ENCODE results near the gene TGFBR3.

The TGFBR3 gene

DNA sequence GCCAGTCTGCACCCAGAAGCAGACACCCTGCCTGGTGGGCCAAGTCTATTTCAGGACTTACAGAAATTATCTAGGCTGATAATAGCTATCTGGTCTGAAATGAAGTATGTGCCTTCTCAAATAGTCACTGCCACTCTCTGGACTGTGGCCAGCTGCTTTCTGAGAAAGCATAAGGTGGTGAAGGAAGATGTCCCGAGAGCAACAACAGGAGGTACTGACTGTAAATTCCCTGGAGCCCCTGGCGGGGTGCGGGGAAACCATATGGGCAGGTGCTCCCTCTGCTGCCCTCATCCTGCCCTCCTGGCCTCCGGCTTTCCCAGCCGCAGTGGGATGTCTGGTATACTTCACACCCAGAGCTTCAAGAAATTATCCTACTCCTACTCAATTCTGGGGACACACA is 86.8 kb downstream of the TGFBR3 start:
- DNase-seq (ENCODE audit: low read depth): no peak

- no peak for DNase-seq (ENCODE audit: low read depth)
Measured at GRCh38 chr1:91798740-91799139, 87.2 kb downstream of the TGFBR3 start.

GRCh38 chr1:91798241-91798648 is 87.7 kb downstream of the TGFBR3 start:
- no peak for DNase-seq (ENCODE audit: low read depth)

DNA sequence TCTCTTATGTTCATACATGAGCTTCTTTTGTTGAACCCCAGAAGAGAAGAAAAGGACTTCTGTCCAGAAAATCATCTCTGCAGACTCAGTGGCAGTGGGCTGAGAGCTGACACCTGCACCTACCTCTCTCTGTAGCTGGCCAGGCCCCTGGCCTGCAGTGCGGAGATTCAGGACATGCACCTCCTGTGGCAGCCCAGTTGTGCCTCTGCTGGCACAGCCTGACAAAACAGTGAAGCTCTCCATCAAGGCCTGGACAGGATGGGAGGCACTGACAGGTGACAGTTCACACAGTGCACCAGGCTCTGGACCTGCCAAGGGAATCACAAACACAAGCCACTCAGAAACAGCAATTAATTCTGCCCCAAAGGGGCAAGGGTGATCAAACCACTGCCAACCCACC is 88.8 kb downstream of the TGFBR3 start:
- no peak for DNase-seq (ENCODE audit: low read depth)

GRCh38 chr1:91796390-91796654 is 89.6 kb downstream of the TGFBR3 start:
- no peak for DNase-seq (ENCODE audit: low read depth)

- no peak for DNase-seq (ENCODE audit: low read depth)
Measured at GRCh38 chr1:91795591-91796389, 90.2 kb downstream of the TGFBR3 start.

DNA sequence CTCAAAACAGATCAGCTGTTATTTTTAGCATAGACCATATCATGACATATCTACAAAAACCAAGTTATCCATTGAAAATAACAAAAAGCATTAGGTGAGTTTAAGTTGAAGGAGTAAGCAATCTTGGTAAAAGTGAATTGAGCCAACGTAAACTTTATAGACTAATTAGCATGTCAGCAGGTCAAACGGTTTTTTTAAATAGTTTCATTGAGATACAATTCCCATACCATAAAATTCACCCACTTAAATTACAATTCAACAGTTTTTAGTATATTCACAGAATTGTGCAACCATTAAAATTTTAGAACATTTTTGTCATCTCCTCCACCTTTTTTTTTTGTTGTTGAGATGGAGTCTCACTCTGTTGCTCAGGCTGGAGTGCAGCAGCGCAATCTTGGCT is 92.1 kb downstream of the TGFBR3 start:
- DNase-seq (ENCODE audit: low read depth): no peak

DNA sequence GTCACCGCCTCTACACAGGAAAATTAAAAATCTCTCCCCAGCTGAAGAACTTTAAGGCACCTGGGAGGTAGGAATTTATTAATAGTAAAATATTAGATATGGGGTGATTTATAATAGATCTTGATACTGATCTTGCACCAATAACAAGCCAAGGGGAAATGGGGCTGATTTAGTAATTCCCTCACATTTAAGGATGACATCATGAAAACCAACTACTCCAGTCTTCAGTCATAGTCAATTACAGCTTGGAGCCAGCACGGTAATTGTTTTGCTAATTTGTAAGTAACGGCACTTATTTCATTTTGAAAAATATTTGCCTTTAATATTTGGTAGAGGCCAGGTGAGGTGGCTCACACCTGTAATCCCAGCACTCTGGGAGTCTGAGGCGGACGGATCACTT is 92.8 kb downstream of the TGFBR3 start:
- no peak for DNase-seq (ENCODE audit: low read depth)

DNA sequence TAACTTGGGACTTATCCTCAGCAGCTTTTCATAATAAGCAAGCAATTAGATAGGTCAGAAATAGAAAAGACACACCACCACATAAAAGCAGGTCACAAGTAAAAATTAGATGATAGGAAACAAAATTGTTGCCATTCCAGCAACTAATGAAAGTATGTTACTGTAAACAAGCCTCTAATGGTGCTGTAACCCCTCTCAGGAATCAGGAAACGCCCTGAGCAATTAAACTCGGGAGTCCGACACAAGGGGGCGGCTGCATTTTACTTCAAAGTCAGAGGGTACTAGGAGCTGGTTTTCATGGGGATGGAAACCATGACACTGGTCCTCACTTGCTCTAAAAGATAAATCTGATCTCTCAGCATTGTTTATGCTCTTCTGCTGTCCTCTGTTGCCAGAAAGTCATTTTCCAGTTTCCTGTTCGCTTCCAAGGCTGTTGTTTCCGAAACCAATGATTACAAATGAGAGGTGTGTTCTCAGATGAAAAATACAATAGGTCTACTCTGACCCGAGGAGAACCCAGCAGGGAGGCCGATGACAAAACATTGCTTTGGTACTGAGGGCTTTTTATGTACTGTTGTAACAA is 93.4 kb downstream of the TGFBR3 start:
- no peak for DNase-seq (ENCODE audit: low read depth)

DNA sequence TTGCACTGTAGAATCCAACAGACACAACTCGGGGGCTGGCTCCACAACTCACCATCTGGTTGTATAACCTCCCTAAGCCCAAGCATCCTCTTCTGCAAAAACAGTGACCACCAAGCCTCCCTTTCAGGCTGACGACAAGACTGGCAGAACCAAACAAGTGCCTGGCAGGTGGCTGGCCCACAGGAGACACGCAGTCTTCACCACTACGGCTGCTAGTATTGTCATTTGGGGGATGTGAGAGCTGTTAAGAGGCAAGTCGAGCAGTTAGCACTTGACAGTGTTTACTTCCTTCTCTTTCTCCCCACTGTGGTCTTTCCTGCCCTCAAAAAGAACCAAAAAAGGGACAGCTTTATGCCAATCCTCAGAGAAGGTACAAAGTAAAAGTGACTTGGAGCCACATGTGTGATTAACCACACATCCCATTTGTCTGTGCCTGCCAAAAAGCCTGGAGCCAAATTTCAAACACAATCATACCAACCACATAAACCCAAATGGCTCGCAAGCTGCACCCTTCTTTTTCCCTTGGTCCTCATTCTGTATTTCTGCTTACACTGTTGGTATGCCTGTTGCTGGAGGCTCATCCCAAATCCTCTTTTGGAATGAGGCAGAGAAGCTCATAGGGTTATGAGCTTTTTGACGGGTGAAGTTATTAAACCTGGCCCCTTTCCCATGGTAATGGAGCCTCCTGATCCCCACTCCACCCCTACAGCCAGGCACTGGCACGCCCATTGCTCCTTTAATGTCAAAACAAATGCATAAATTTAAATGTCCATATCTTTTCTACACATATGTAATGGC is 94.1 kb downstream of the TGFBR3 start:
- DNase-seq (ENCODE audit: low read depth): no peak

GRCh38 chr1:91791103-91791502 is 94.8 kb downstream of the TGFBR3 start:
- DNase-seq (ENCODE audit: low read depth): no peak

- DNase-seq (ENCODE audit: low read depth): no peak
Measured at GRCh38 chr1:91790392-91790791, 95.6 kb downstream of the TGFBR3 start.

DNA sequence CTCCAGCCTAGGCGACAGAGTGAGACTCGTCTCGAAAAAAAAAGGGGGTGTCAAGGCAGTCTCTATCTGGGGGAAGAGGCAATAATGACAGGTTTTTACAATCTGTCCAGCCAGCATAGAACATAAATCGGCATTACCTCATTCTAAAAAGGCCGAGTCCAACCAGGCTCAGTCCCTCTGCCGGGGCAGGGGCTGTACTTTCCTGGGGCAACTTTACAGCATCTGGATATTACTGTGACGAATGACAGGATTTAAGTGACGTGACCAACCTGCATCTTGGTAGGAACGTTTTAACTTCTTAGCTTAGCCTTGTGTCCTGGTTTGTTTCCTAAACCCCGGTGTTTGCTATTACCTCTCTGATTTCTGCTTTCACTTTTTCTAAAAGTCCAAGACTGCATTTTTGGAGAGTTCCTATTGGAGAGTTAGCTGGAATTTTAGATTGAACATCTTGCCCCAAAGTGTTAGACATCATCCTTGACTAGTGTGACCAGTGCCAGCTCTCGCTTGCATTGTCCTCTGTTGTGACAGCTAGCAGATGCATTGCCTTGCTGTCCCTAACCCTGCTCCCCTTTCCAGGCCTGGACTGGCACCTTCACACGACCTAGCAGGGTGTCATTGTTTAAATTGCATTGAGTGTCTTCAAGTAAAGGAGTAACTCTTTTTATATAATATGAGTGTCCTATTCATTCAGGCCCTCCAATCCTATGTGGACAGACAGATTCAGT is 96.5 kb downstream of the TGFBR3 start:
- no peak for DNase-seq (ENCODE audit: low read depth)

DNA sequence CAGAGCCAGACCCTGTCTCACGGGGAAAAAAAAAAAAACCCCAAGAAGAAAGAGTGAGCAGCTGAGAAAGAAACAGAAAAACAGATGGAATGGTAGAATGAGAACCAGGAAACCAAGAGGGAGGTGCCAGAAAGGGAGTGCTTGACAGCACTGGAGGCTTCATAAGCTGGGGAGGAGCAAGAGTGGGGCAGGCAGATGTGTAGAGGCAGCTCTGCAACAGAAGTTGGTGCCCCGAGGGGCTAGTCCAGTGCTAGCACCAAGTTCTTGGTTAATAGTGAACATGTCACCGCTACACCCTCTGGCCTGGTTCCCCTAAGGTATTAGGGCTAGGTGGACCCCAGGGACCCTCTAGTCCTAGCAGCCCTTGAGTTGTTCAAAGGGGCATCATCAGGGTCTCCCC is 98.0 kb downstream of the TGFBR3 start:
- no peak for DNase-seq (ENCODE audit: low read depth)

- no peak for DNase-seq (ENCODE audit: low read depth)
Measured at GRCh38 chr1:91784616-91785015, 101.3 kb downstream of the TGFBR3 start.

DNA sequence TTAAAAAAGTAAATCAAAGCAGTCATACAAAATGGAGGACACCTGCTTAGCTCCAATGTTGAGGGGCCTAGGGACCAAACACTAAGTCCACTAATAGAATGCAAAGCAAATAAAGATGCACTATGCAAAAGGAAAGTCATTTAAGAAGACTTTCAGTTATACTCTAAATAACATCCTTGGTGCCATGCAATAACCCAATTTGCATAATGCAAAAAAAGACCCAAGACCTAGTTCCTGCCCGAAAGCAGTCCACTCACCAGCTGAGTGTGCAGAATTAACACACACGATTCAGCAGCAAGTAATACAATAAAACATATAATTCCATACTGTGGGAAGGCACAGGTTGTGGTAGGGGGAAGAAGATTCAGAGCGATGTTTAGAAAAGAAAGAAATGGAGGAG is 101.8 kb downstream of the TGFBR3 start:
- DNase-seq (ENCODE audit: low read depth): no peak

- no peak for DNase-seq (ENCODE audit: low read depth)
Measured at GRCh38 chr1:91783423-91784170, 102.4 kb downstream of the TGFBR3 start.

- DNase-seq (ENCODE audit: low read depth): no peak
Measured at GRCh38 chr1:91781901-91782622, 103.9 kb downstream of the TGFBR3 start.

DNA sequence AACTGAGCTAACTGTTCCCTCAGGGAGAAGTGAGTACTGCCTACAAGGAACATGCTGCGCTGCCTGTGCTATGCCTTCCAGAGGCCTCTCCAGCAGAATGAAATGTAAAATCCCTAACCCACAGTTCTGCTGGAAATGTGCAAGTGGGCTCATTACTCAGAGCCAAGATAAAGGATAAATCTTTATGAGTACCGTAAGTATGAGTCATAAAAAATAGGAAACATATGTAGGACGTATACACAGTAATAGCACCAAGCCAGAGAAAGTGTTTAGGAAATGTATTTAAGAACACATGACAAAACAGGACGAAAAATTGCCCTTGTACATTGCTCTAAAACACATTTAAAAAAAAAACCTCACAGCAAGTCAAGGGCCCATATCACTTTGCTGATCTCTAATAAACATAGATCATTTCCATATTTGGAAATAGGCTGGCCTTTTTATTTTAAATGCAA is 104.6 kb downstream of the TGFBR3 start:
- DNase-seq (ENCODE audit: low read depth): no peak

DNA sequence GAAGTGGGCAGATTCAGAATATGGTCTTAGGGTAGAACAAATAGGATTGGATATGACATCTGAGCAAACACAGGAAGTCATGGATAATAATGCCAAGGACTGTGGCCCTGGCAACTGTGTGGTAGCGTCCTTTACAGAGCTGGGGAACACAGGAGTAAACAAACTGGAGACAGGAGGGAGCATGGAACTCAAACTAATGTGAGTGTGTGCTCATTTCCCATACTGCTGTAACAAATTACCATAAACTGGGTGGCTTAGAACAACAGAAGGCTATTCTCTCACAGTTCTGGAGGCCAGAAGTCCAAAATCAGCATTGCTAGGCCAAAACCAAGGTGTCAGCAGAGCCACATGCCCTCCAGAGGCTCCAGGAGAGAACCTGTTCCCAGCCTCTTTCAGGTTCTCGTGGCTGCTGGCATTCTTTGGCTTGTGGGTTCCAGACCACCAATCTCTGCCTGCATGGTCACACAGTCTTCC is 106.4 kb downstream of the TGFBR3 start:
- DNase-seq (ENCODE audit: low read depth): no peak

GRCh38 chr1:91778964-91779363 is 107.0 kb downstream of the TGFBR3 start:
- no peak for DNase-seq (ENCODE audit: low read depth)

All from stimulated activated CD8-positive, alpha-beta memory T cell treated with anti-CD3 and anti-CD28 coated beads, Interleukin-12 subunit alpha, Interleukin-12 subunit beta, amount 100 ng/mL, for 4 hours (primary cell).